NCI-H2107 treated with DMSO at 0.1 percent for 48 hours (cell line): ENCODE measurements around the gene CITED2.

Experiments used
- DNase-seq: peaks from one replicate; lab custom pipeline; 2025; ENCODE audit not compliant: unreplicated experiment; lab: John Stamatoyannopoulos, UW

The CITED2 gene

GRCh38 chr6:139334806-139335446, 39.5 kb downstream of the CITED2 start:
- DNase-seq = no peak

GRCh38 chr6:139330826-139331500, 43.5 kb downstream of the CITED2 start:
- DNase-seq = no peak

- DNase-seq = no peak
Measured at GRCh38 chr6:139330306-139330705, 44.1 kb downstream of the CITED2 start.

GRCh38 chr6:139329224-139329623, 45.2 kb downstream of the CITED2 start:
- no peak for DNase-seq

GRCh38 chr6:139327038-139327437, 47.4 kb downstream of the CITED2 start:
- no peak for DNase-seq

- no peak for DNase-seq
Measured at GRCh38 chr6:139325686-139326085, 48.8 kb downstream of the CITED2 start.

GRCh38 chr6:139325125-139325524, 49.3 kb downstream of the CITED2 start:
- no peak for DNase-seq

- DNase-seq = no peak
Measured at GRCh38 chr6:139324301-139324555, 50.2 kb downstream of the CITED2 start.

GRCh38 chr6:139323511-139324300, 50.7 kb downstream of the CITED2 start:
- no peak for DNase-seq
